Measurements from ENCODE around the gene TENM3.

GRCh38 chr4:182547435-182547834 lies 304.2 kb downstream of the TENM3 start:
- TF ChIP-seq CTCF (IDR thresholded peaks at IDR 0.05; ENCODE audit: control extremely low read depth in 1 of 3, insufficient read depth in 1 of 3, low read depth in 1 of 3, low read length in 3 of 3) (no peak), USF2 (IDR thresholded peaks at IDR 0.05; ENCODE audit: low read length) (no peak), JUND (IDR thresholded peaks at IDR 0.05; ENCODE audit: low read length) (no peak), RAD21 (IDR thresholded peaks at IDR 0.05 in 1 of 2, conservative IDR thresholded peaks at IDR 0.05 in 1 of 2; ENCODE audit: low read depth in 2 of 2, low read length in 2 of 2) (no peak), SIN3A (conservative IDR thresholded peaks at IDR 0.05 in 1 of 2, IDR thresholded peaks at IDR 0.05 in 1 of 2; ENCODE audit: low read depth in 1 of 2, low read length in 2 of 2) (no peak)
